Heart right ventricle (tissue), 16 donors: ENCODE results near the gene NEK4. TPM values are rescaled to one million over a fixed set of nuclear protein-coding genes. Genes with fewer than 3 reads are reported as not detected.

Experiments used
- ATAC-seq, 8 donors: fragments of 200-7000 bp; cut with Tn5 transposase; one replicate each; pipeline ENCODE4 v1.9.1; 2020; ENCODE audit warnings: mild to moderate bottlenecking in 8 of 8, moderate library complexity in 8 of 8, moderate number of reproducible peaks in 1 of 8
- DNase-seq, 2 donors: peaks; one replicate each; pipeline ENCODE4 v3.0.0-alpha.2; 2020
- H3K27ac ChIP-seq, 10 donors: fragments of 200-600 bp; sonication (generic) in 2 of 10; one replicate each; pipeline versions ENCODE4 v1.5.0 to v1.8.0; 2020 to 2022; ENCODE audit warnings: mild to moderate bottlenecking in 3 of 10
- H3K27me3 ChIP-seq, 7 donors: fragments of 200-600 bp; one replicate each; pipeline ENCODE4 v1.8.0; 2021 to 2022; ENCODE audit warnings: mild to moderate bottlenecking in 2 of 7
- H3K36me3 ChIP-seq, 9 donors: fragments of 200-600 bp; sonication (generic) in 1 of 9; one replicate each; pipeline versions ENCODE4 v1.5.0 to v1.8.0; 2020 to 2022; ENCODE audit warnings: mild to moderate bottlenecking in 2 of 9
- H3K4me1 ChIP-seq, 9 donors: fragments of 200-600 bp; sonication (generic) in 1 of 9; one replicate each; pipeline versions ENCODE4 v1.5.0 to v1.8.0; 2020 to 2022; ENCODE audit warnings: mild to moderate bottlenecking in 4 of 9
- H3K4me3 ChIP-seq, 10 donors: fragments of 200-600 bp; sonication (generic) in 2 of 10; one replicate each; pipeline versions ENCODE4 v1.5.0 to v1.8.0; 2020 to 2022; ENCODE audit warnings: mild to moderate bottlenecking in 7 of 10, moderate library complexity in 2 of 10
- H3K9me3 ChIP-seq, 11 donors: fragments of 200-600 bp in 10 of 11; sonication (generic) in 2 of 11; one replicate each; pipeline versions ENCODE4 v1.5.0 to v1.8.0; 2013 to 2022; ENCODE audit warnings: mild to moderate bottlenecking in 2 of 11, control low read depth in 1 of 11, moderate library complexity in 1 of 11
- CTCF ChIP-seq, 9 donors: fragments of 200-600 bp; sonication (generic) in 2 of 9; IDR thresholded peaks; one replicate each; pipeline versions ENCODE4 v1.5.0 to v1.8.0; 2021 to 2022; ENCODE audit warnings: antibody characterized with exemption in 9 of 9, mild to moderate bottlenecking in 5 of 9, moderate library complexity in 1 of 9
- WGBS, 2 donors: extraction: QIAGEN DNeasy Blood & Tissue Kit; methylation state at CpG; one replicate each; pipeline ENCODE4 v1.1.7; 2013; ENCODE audit warnings: inconsistent platforms in 1 of 2; 5-methylcytosine and 5-hydroxymethylcytosine counted together
- intact Hi-C, 10 donors: fragments of 100-400 bp; cut with DNase I; formaldehyde crosslinking; loops; one replicate each; pipeline versions ENCODE4 v1.11.1 to v1.14.2; 2022
- polyA plus RNA-seq, 2 donors: library from polyadenylated mRNA; stranded (reverse); fragments of 200-250 nt; gene quantifications; one replicate each; pipeline ENCODE4 v1.2.3, GENCODE V29; 2013
- total RNA-seq, 10 donors: library from RNA; stranded (reverse); fragmentation: NEBNext Ultra II Directional in 3 of 10; extraction: Animal tissue kit (Norgen Biotek cat#: 25700) in 3 of 10; gene quantifications; one replicate each; pipeline versions ENCODE4 v1.2.1 to v1.2.4, GENCODE V29; 2021 to 2023
- donor health status: Arrhythmogenic right ventricular cardiomyopathy.
- donor health status: ischemic (EF 13 %, LVEDD 7.1; RV severe dilation, severe dysfunction).
- donor health status: healthy with polysubstance abuse.
- donor health status: DM: no; HTN: yes; CAD: no.
- donor health status: DM: no; HTN: no; CAD: no.
- donor health status: ischemic (EF 25% LVEDD 6.9; RV normal size, moderate dysfunction).
- donor health status: ischemic (EF 25% LVEDD 5.7; RV mildly dilated, moderate dysfunction).
- donor health status: healthy.
- donor health status: DM: yes; HTN: yes; CAD: no.
- donor health status: Ischemic cardiomyopathy.
- donor health status: ischemic (EF 35%, LVEDD 5.7; RV mildly dilated, moderate dysfunction).
- donor health status: nonischemic (EF 11% LVEDD 7.7; RV severe dilation, severe dysfunction).
- donor health status: DM: yes; HTN: yes; CAD: no.
- donor health status: PGD.
- donor health status: ischemic (EF 29% LVEDD 5.4; RV normal size, mild dysfunction).
- donor health status: nonischemic (EF 23%, LVEDD 6.1; RV moderate dilation, normal function).

The NEK4 gene
- total and polyA plus RNA-seq, 12 donors: 4.6 to 21.4 (median 16.0) TPM

DNA sequence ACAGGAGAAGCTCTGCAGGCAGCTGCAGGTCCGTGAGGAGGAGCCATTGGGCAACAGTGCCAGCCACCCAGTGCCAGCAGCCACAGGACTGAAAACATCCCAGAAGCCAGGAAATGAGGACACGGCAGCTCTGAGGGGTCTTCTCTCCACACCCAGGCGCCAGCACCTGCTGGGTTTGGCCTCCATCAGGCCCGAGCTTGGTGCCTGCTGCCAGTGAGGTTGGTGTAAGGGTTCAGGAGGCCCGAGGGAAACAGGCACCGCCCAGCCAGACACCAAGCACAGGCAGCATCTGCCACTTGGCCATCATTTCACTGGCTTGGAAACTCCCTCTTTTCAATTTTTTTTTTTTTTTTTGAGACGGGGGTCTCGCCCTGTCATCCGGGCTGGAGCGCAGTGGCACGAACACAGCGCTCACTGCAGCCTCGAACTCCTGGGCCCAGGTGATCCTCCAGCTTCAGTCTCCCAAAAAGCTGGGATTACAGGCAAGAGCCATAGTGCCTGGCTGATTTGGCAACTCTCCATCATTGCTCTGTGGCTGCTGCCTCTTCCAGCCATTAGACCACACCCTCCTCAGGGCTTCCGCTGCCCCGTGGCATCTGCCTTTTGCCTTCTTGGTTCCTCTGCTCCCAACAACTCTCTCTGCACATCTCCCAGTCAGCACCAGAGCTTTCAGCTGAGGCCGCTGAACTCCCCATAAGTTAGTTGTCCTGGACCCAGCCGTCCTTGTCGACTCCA, 22.4 kb upstream of the NEK4 start:
- intact Hi-C loops: no loop called here

DNA sequence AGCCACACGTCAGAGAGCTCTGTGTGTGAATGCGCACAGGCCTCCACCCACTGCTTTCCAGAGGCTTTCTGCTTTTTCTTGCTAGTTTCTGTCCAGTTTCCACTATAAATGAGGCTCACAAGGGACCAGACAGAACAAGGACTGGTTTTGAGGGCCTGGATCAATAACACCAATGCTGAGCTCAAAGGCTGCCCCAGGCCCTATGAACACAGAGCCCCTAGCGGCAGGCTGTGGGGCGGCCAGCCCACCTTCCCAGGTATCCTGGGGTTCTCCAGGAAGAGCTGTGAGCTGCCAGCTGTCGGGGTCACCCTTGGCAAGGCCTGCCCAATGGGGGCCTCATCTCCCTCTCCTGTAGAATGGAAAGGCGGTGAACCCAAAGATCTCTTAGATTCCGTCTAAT, 21.7 kb upstream of the NEK4 start:
- 83 to 88% methylated on average over 7 of the region's 7 CpGs for WGBS, 2 donors
- intact Hi-C loops: no loop called here

More for the DNA sequence above, 22.4 kb upstream of the NEK4 start:
- TF ChIP-seq CTCF (IDR thresholded peaks at IDR 0.05): no peak
- Histone ChIP-seq H3K4me1 (no peaks in the 10 kb centered on the region), H3K36me3 (no peaks in the 10 kb centered on the region), H3K9me3 (no peaks in the 10 kb centered on the region), H3K4me3 (no peak overlapping the region), H3K27me3 (peaks cover 0 to 3% (median 0%) of the 10 kb centered on the region in 7 donors), H3K27ac (no peak overlapping the region)
- ATAC-seq (no peak), DNase-seq (no peak)
- 80 to 86% methylated on average over 18 of the region's 18 CpGs for WGBS, 2 donors

GRCh38 chr3:52791928-52792327, 21.2 kb upstream of the NEK4 start:
- intact Hi-C loops: no loop called here
- no peaks in the 10 kb centered on the region for H3K36me3 ChIP-seq
- H3K9me3 ChIP-seq: no peaks in the 10 kb centered on the region
- peaks cover 0 to 3% (median 0%) of the 10 kb centered on the region in 7 donors for H3K27me3 ChIP-seq
- WGBS, 2 donors: 78 to 82% methylated on average over 4 of the region's 4 CpGs
- ATAC-seq (no peak), DNase-seq (no peak)
- no peaks in the 10 kb centered on the region for H3K4me1 ChIP-seq
- no peak overlapping the region for H3K27ac ChIP-seq
- no peak overlapping the region for H3K4me3 ChIP-seq
- no peak for TF ChIP-seq CTCF (IDR thresholded peaks at IDR 0.05)

More for the DNA sequence above, 21.7 kb upstream of the NEK4 start:
- Histone ChIP-seq H3K27ac (no peak overlapping the region), H3K36me3 (no peaks in the 10 kb centered on the region), H3K27me3 (peaks cover 0 to 3% (median 0%) of the 10 kb centered on the region in 7 donors), H3K4me3 (no peak overlapping the region), H3K9me3 (no peaks in the 10 kb centered on the region), H3K4me1 (no peaks in the 10 kb centered on the region)
- DNase-seq (no peak), ATAC-seq (no peak)
- no peak for TF ChIP-seq CTCF (IDR thresholded peaks at IDR 0.05)

DNA sequence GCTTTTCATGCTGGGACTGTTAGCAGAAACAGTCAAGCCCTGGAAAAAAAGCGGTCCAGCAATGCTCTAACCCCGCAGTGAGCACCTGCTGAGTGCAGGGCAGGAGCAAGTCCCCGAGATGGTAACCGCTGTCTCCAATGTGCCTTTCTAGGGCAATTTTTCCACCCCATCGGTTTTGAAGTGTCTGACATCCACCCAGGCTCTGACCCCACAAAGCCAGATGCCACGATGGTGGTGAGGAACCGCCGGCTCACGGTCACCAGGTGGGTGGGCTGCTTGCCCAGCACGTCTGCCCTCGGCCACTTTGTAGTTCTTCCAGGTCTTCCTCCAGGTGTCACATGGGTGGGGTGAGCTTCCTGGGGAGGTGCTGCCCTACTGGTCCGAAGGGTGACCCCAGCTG, 20.6 kb upstream of the NEK4 start:
- DNase-seq: no peak
- H3K27ac ChIP-seq: no peak overlapping the region
- H3K27me3 ChIP-seq: peaks cover 0 to 3% (median 0%) of the 10 kb centered on the region in 7 donors
- H3K4me3 ChIP-seq: no peak overlapping the region
- ATAC-seq: no peak
- intact Hi-C loops: no loop called here
- TF ChIP-seq CTCF (IDR thresholded peaks at IDR 0.05): no peak
- no peaks in the 10 kb centered on the region for H3K4me1 ChIP-seq
- WGBS, 2 donors: 85 to 87% methylated on average over 12 of the region's 12 CpGs
- H3K9me3 ChIP-seq: no peaks in the 10 kb centered on the region
- no peaks in the 10 kb centered on the region for H3K36me3 ChIP-seq
